Endometrial microvascular endothelial cells (primary cell): ENCODE measurements around the gene ARPP21. TPM values are rescaled to one million over a fixed set of nuclear protein-coding genes. Genes with fewer than 3 reads are reported as not detected.
"Not testable (repeated sequence)": the region's sequence is repeated elsewhere in the genome, so short reads cannot be mapped to it uniquely, and the experiment has no call there.

Experiments
- in situ Hi-C: cut with HindIII; loops from 2 replicates; pipeline ENCODE4 v1.10.0; 2017; ENCODE audit warnings: low sequenced_read_pairs, low pct_unique_long_range_greater_than_20kb; ENCODE audit errors: inconsistent ontology term
- total RNA-seq: library from RNA; depleted of rRNA; stranded (reverse); fragments of >200 nt; gene quantifications from one replicate; pipeline ENCODE4 v1.2.3, GENCODE V29; 2015; ENCODE audit errors: inconsistent ontology term

Gene ARPP21
- total RNA-seq, result not detected

- in situ Hi-C loops, result no loop called here
Measured at GRCh38 chr3:35639254-35640186, at the start of gene ARPP21. TSS of gene ARPP21 (plus strand) at chr3:35639525. CDS start at chr3:35681752, 42,227 bp downstream.

- in situ Hi-C loops, result no loop called here
Measured at GRCh38 chr3:35592589-35593295, 46.6 kb upstream of the ARPP21 start.

- in situ Hi-C loops, result no loop called here
Measured at GRCh38 chr3:35594739-35595138, 44.6 kb upstream of the ARPP21 start.

- in situ Hi-C loops, result no loop called here
Measured at GRCh38 chr3:35596335-35596995, 42.9 kb upstream of the ARPP21 start.

- in situ Hi-C loops, result no loop called here
Measured at GRCh38 chr3:35597490-35597889, 41.8 kb upstream of the ARPP21 start.

GRCh38 chr3:35598804-35599203, 40.5 kb upstream of the ARPP21 start:
- in situ Hi-C loops, result no loop called here

GRCh38 chr3:35601959-35602358, 37.4 kb upstream of the ARPP21 start:
- in situ Hi-C loops, result no loop called here

GRCh38 chr3:35602395-35602936, 36.9 kb upstream of the ARPP21 start:
- in situ Hi-C loops, result no loop called here

GRCh38 chr3:35616346-35616745, 23.0 kb upstream of the ARPP21 start:
- in situ Hi-C loops, result no loop called here

GRCh38 chr3:35617370-35617769, 22.0 kb upstream of the ARPP21 start:
- in situ Hi-C loops, result no loop called here

- in situ Hi-C loops, result not testable (repeated sequence)
Measured at GRCh38 chr3:35620238-35620637, 19.1 kb upstream of the ARPP21 start.

- in situ Hi-C loops, result no loop called here
Measured at GRCh38 chr3:35624698-35625097, 14.6 kb upstream of the ARPP21 start.

- in situ Hi-C loops, result no loop called here
Measured at GRCh38 chr3:35633332-35634124, 5.8 kb upstream of the ARPP21 start.

GRCh38 chr3:35635407-35635806, 3.9 kb upstream of the ARPP21 start:
- in situ Hi-C loops, result no loop called here

GRCh38 chr3:35635926-35636683, 3.2 kb upstream of the ARPP21 start:
- in situ Hi-C loops, result no loop called here

GRCh38 chr3:35638251-35638979, 910 bp upstream of the ARPP21 start:
- in situ Hi-C loops, result no loop called here

GRCh38 chr3:35638980-35639253, 408 bp upstream of the ARPP21 start:
- in situ Hi-C loops, result no loop called here
